Stimulated activated memory B cell treated with anti-CD40 and anti-IgM and Interleukin-4, amounts not matched to agents 10 μg/mL and 1 μg/mL and 100 μg/mL, for 72 hours (primary cell): ENCODE data around the gene NT5C1B.

ENCODE experiments used
- ATAC-seq: fragments of 150-1000 bp; cut with Tn5 transposase; 2 replicates; pipeline ENCODE4 v1.10.0; 2021
- H3K27ac Mint-ChIP-seq: one replicate; pipeline ENCODE4 v1.8.0; 2022; ENCODE audit warnings: mild to moderate bottlenecking, mixed read lengths
- H3K27me3 Mint-ChIP-seq: one replicate; pipeline ENCODE4 v1.8.0; 2022; ENCODE audit warnings: mixed read lengths
- H3K36me3 Mint-ChIP-seq: one replicate; pipeline ENCODE4 v1.8.0; 2022; ENCODE audit warnings: mixed read lengths
- H3K4me1 Mint-ChIP-seq: one replicate; pipeline ENCODE4 v1.8.0; 2022; ENCODE audit warnings: mixed read lengths
- H3K4me3 Mint-ChIP-seq: one replicate; pipeline ENCODE4 v1.8.0; 2022; ENCODE audit warnings: mild to moderate bottlenecking, moderate library complexity, mixed read lengths
- H3K9me3 Mint-ChIP-seq: one replicate; pipeline ENCODE4 v1.8.0; 2022; ENCODE audit warnings: mixed read lengths

The NT5C1B gene

GRCh38 chr2:18584608-18584954, 4.8 kb downstream of the NT5C1B start:
- no peak for ATAC-seq
- no peak overlapping the region for H3K4me3 Mint-ChIP-seq
- peaks cover 24% of the 10 kb centered on the region for H3K36me3 Mint-ChIP-seq
- H3K27me3 Mint-ChIP-seq, result no peaks in the 10 kb centered on the region
- no peak overlapping the region for H3K27ac Mint-ChIP-seq
- no peaks in the 10 kb centered on the region for H3K4me1 Mint-ChIP-seq
- H3K9me3 Mint-ChIP-seq, result peaks cover 2% of the 10 kb centered on the region

GRCh38 chr2:18583905-18584607, 5.3 kb downstream of the NT5C1B start:
- no peak overlapping the region for H3K27ac Mint-ChIP-seq
- no peaks in the 10 kb centered on the region for H3K4me1 Mint-ChIP-seq
- H3K4me3 Mint-ChIP-seq, result no peak overlapping the region
- H3K27me3 Mint-ChIP-seq, result no peaks in the 10 kb centered on the region
- no peak for ATAC-seq
- peaks cover 25% of the 10 kb centered on the region for H3K36me3 Mint-ChIP-seq
- peaks cover 7% of the 10 kb centered on the region for H3K9me3 Mint-ChIP-seq

GRCh38 chr2:18580606-18581005, 8.8 kb downstream of the NT5C1B start:
- no peak overlapping the region for H3K27ac Mint-ChIP-seq
- H3K27me3 Mint-ChIP-seq, result no peaks in the 10 kb centered on the region
- H3K4me3 Mint-ChIP-seq, result no peak overlapping the region
- H3K36me3 Mint-ChIP-seq, result peaks cover 35% of the 10 kb centered on the region
- no peak for ATAC-seq
- no peaks in the 10 kb centered on the region for H3K4me1 Mint-ChIP-seq
- peaks cover 15% of the 10 kb centered on the region for H3K9me3 Mint-ChIP-seq

- no peak overlapping the region for H3K27ac Mint-ChIP-seq
- peaks cover 38% of the 10 kb centered on the region for H3K36me3 Mint-ChIP-seq
- no peaks in the 10 kb centered on the region for H3K4me1 Mint-ChIP-seq
- ATAC-seq, result no peak
- no peak overlapping the region for H3K4me3 Mint-ChIP-seq
- peaks cover 12% of the 10 kb centered on the region for H3K9me3 Mint-ChIP-seq
- H3K27me3 Mint-ChIP-seq, result no peaks in the 10 kb centered on the region
Measured at GRCh38 chr2:18578033-18578432, 11.3 kb downstream of the NT5C1B start.

GRCh38 chr2:18566145-18566769, 23.1 kb downstream of the NT5C1B start:
- Mint-ChIP-seq H3K4me3 (no peak overlapping the region), H3K9me3 (peaks cover 3% of the 10 kb centered on the region), H3K27me3 (no peaks in the 10 kb centered on the region), H3K36me3 (peaks cover 55% of the 10 kb centered on the region), H3K4me1 (no peaks in the 10 kb centered on the region), H3K27ac (no peak overlapping the region)
- ATAC-seq, result no peak

- no peaks in the 10 kb centered on the region for H3K9me3 Mint-ChIP-seq
- H3K27me3 Mint-ChIP-seq, result no peaks in the 10 kb centered on the region
- peaks cover 24% of the 10 kb centered on the region for H3K36me3 Mint-ChIP-seq
- peaks cover 30% of the 10 kb centered on the region for H3K4me1 Mint-ChIP-seq
- peak overlapping the region; percentile 83 for H3K4me3 Mint-ChIP-seq
- no peak for ATAC-seq
- H3K27ac Mint-ChIP-seq, result peak overlapping the region; percentile 80
Measured at GRCh38 chr2:18560797-18561085, 28.6 kb downstream of the NT5C1B start.

GRCh38 chr2:18560031-18560796, 29.2 kb downstream of the NT5C1B start, which contains the start of gene RDH14:
RDH14 (minus strand) TSS chr2:18560653; CDS start chr2:18560572, 81 bp downstream.
- H3K9me3 Mint-ChIP-seq, result no peaks in the 10 kb centered on the region
- peak within 1 kb of the TSS; percentile 80 for H3K27ac Mint-ChIP-seq
- peaks cover 31% of the 10 kb centered on the region for H3K4me1 Mint-ChIP-seq
- peaks cover 23% of the 10 kb centered on the region for H3K36me3 Mint-ChIP-seq
- peak within 1 kb of the TSS; percentile 83 for H3K4me3 Mint-ChIP-seq
- peak; percentile 98 for ATAC-seq
- H3K27me3 Mint-ChIP-seq, result no peaks in the 10 kb centered on the region

GRCh38 chr2:18559531-18560030, 29.8 kb downstream of the NT5C1B start:
- H3K27me3 Mint-ChIP-seq, result no peaks in the 10 kb centered on the region
- no peak for ATAC-seq
- H3K4me1 Mint-ChIP-seq, result peaks cover 38% of the 10 kb centered on the region
- H3K27ac Mint-ChIP-seq, result peak overlapping the region; percentile 80
- peak overlapping the region; percentile 83 for H3K4me3 Mint-ChIP-seq
- no peaks in the 10 kb centered on the region for H3K9me3 Mint-ChIP-seq
- H3K36me3 Mint-ChIP-seq, result peaks cover 23% of the 10 kb centered on the region

GRCh38 chr2:18558458-18558857, 30.9 kb downstream of the NT5C1B start:
- H3K27me3 Mint-ChIP-seq, result no peaks in the 10 kb centered on the region
- no peaks in the 10 kb centered on the region for H3K9me3 Mint-ChIP-seq
- no peak overlapping the region for H3K27ac Mint-ChIP-seq
- H3K4me3 Mint-ChIP-seq, result no peak overlapping the region
- H3K36me3 Mint-ChIP-seq, result peaks cover 21% of the 10 kb centered on the region
- no peak for ATAC-seq
- peaks cover 45% of the 10 kb centered on the region for H3K4me1 Mint-ChIP-seq

GRCh38 chr2:18557121-18557520, 32.2 kb downstream of the NT5C1B start:
- Mint-ChIP-seq H3K27ac (no peak overlapping the region), H3K36me3 (peaks cover 20% of the 10 kb centered on the region), H3K27me3 (no peaks in the 10 kb centered on the region), H3K9me3 (no peaks in the 10 kb centered on the region), H3K4me3 (no peak overlapping the region), H3K4me1 (peaks cover 55% of the 10 kb centered on the region)
- no peak for ATAC-seq

GRCh38 chr2:18552351-18553077, 36.9 kb downstream of the NT5C1B start:
- H3K9me3 Mint-ChIP-seq, result no peaks in the 10 kb centered on the region
- H3K27me3 Mint-ChIP-seq, result no peaks in the 10 kb centered on the region
- H3K36me3 Mint-ChIP-seq, result peaks cover 31% of the 10 kb centered on the region
- no peak overlapping the region for H3K27ac Mint-ChIP-seq
- no peak for ATAC-seq
- H3K4me3 Mint-ChIP-seq, result no peak overlapping the region
- H3K4me1 Mint-ChIP-seq, result peaks cover 54% of the 10 kb centered on the region

GRCh38 chr2:18551623-18552022, 37.7 kb downstream of the NT5C1B start:
- no peak overlapping the region for H3K4me3 Mint-ChIP-seq
- peaks cover 59% of the 10 kb centered on the region for H3K4me1 Mint-ChIP-seq
- peaks cover 31% of the 10 kb centered on the region for H3K36me3 Mint-ChIP-seq
- no peaks in the 10 kb centered on the region for H3K9me3 Mint-ChIP-seq
- no peak overlapping the region for H3K27ac Mint-ChIP-seq
- H3K27me3 Mint-ChIP-seq, result no peaks in the 10 kb centered on the region
- ATAC-seq, result no peak

- Mint-ChIP-seq H3K4me3 (no peak overlapping the region), H3K27me3 (no peaks in the 10 kb centered on the region), H3K27ac (no peak overlapping the region), H3K36me3 (peaks cover 31% of the 10 kb centered on the region), H3K4me1 (peaks cover 59% of the 10 kb centered on the region), H3K9me3 (no peaks in the 10 kb centered on the region)
- no peak for ATAC-seq
Measured at GRCh38 chr2:18551169-18551568, 38.2 kb downstream of the NT5C1B start.

- no peaks in the 10 kb centered on the region for H3K27me3 Mint-ChIP-seq
- H3K4me3 Mint-ChIP-seq, result no peak overlapping the region
- H3K9me3 Mint-ChIP-seq, result no peaks in the 10 kb centered on the region
- peaks cover 28% of the 10 kb centered on the region for H3K36me3 Mint-ChIP-seq
- ATAC-seq, result no peak
- no peak overlapping the region for H3K27ac Mint-ChIP-seq
- H3K4me1 Mint-ChIP-seq, result peaks cover 63% of the 10 kb centered on the region
Measured at GRCh38 chr2:18550433-18550832, 38.9 kb downstream of the NT5C1B start.

- peaks cover 53% of the 10 kb centered on the region for H3K4me1 Mint-ChIP-seq
- H3K27me3 Mint-ChIP-seq, result no peaks in the 10 kb centered on the region
- ATAC-seq, result no peak
- no peak overlapping the region for H3K4me3 Mint-ChIP-seq
- peaks cover 16% of the 10 kb centered on the region for H3K36me3 Mint-ChIP-seq
- H3K27ac Mint-ChIP-seq, result no peak overlapping the region
- H3K9me3 Mint-ChIP-seq, result no peaks in the 10 kb centered on the region
Measured at GRCh38 chr2:18549083-18549482, 40.3 kb downstream of the NT5C1B start.
